ENCODE data around the gene WFIKKN2. TPM values are rescaled to one million over a fixed set of nuclear protein-coding genes. Genes with fewer than 3 reads are reported as not detected.

The WFIKKN2 gene
- total and polyA plus RNA-seq, 2 of the 13 experiments (the other 11 are each of a cell fraction or from before 2014, with no cell fraction given) = not detected

GRCh38 chr17:50816771-50817751, 18.3 kb upstream of the WFIKKN2 start (continued):
- no peak for TF ChIP-seq CEBPB (IDR thresholded peaks at IDR 0.05; ENCODE audit: borderline replicate concordance, low read depth, low read length)
- no peak for TF ChIP-seq ZNF225 (CRISPR knock-in tag; IDR thresholded peaks at IDR 0.05)
- no peak for TF ChIP-seq MYNN (CRISPR knock-in tag; IDR thresholded peaks at IDR 0.05; ENCODE audit: low read depth)
- TF ChIP-seq ZNF512B (CRISPR knock-in tag; IDR thresholded peaks at IDR 0.05; ENCODE audit: borderline replicate concordance) = 0 out of 2 replicates have a peak, but pooled peaks have one; percentile 67
- TF ChIP-seq E2F1 (CRISPR knock-in tag; IDR thresholded peaks at IDR 0.05) = no peak
- no peak for TF ChIP-seq MYC (CRISPR knock-in tag; IDR thresholded peaks at IDR 0.05; ENCODE audit: borderline replicate concordance)
- no peak for TF ChIP-seq ZNF432 (CRISPR knock-in tag; IDR thresholded peaks at IDR 0.05; ENCODE audit: borderline replicate concordance)
- no peak for TF ChIP-seq MED1 (CRISPR knock-in tag; IDR thresholded peaks at IDR 0.05)
- TF ChIP-seq DZIP1 (CRISPR knock-in tag; IDR thresholded peaks at IDR 0.05) = 0 out of 2 replicates have a peak, but pooled peaks have one; percentile 52
- TF ChIP-seq ZKSCAN5 (CRISPR knock-in tag; IDR thresholded peaks at IDR 0.05) = no peak
- TF ChIP-seq RFX1 (IDR thresholded peaks at IDR 0.05) = no peak
- TF ChIP-seq ZNF737 (CRISPR knock-in tag; IDR thresholded peaks at IDR 0.05; ENCODE audit: borderline replicate concordance) = peak; percentile 80; the same call in 1 of the 2 replicates
- no peak for TF ChIP-seq MZF1 (CRISPR knock-in tag; IDR thresholded peaks at IDR 0.05; ENCODE audit: borderline replicate concordance)
- no peak for TF ChIP-seq HOXA5 (CRISPR knock-in tag; IDR thresholded peaks at IDR 0.05)
- TF ChIP-seq ZNF614 (CRISPR knock-in tag; IDR thresholded peaks at IDR 0.05; ENCODE audit: borderline replicate concordance) = no peak
- no peak for TF ChIP-seq KDM5A (IDR thresholded peaks at IDR 0.05; ENCODE audit: borderline replicate concordance, low read length)
- TF ChIP-seq ZSCAN30 (CRISPR knock-in tag; IDR thresholded peaks at IDR 0.05) = no peak
- no peak for TF ChIP-seq ZNF558 (CRISPR knock-in tag; IDR thresholded peaks at IDR 0.05; ENCODE audit: borderline replicate concordance)
